Gastrocnemius medialis (tissue), 4 donors: Measurements from ENCODE around the gene SPECC1L.
"Not testable (repeated sequence)": the region's sequence is repeated elsewhere in the genome, so short reads cannot be mapped to it uniquely, and the experiment has no call there.

Experiments
- POLR2A ChIP-seq, 2 donors: fragments of 450-650 bp; IDR thresholded peaks; one replicate each; pipeline ENCODE4 v1.6.1; 2017; ENCODE audit warnings: antibody characterized with exemption in 2 of 2, mild to moderate bottlenecking in 2 of 2, moderate library complexity in 2 of 2
- TF ChIP-seq, protein P1 (sequence below), 5 experiments: fragments of 450-650 bp in 3 of 5; fragments of 200-600 bp in 2 of 5; sonication (generic) in 2 of 5; IDR thresholded peaks in 4 of 5; conservative IDR thresholded peaks in 1 of 5; 1 replicate in 4 of 5; 2 replicates in 1 of 5; pipeline ENCODE4 v1.5.1; 2016 to 2019; ENCODE audit warnings: antibody characterized with exemption in 5 of 5, mild to moderate bottlenecking in 3 of 5, moderate library complexity in 3 of 5

- TF ChIP-seq, protein P1, sequence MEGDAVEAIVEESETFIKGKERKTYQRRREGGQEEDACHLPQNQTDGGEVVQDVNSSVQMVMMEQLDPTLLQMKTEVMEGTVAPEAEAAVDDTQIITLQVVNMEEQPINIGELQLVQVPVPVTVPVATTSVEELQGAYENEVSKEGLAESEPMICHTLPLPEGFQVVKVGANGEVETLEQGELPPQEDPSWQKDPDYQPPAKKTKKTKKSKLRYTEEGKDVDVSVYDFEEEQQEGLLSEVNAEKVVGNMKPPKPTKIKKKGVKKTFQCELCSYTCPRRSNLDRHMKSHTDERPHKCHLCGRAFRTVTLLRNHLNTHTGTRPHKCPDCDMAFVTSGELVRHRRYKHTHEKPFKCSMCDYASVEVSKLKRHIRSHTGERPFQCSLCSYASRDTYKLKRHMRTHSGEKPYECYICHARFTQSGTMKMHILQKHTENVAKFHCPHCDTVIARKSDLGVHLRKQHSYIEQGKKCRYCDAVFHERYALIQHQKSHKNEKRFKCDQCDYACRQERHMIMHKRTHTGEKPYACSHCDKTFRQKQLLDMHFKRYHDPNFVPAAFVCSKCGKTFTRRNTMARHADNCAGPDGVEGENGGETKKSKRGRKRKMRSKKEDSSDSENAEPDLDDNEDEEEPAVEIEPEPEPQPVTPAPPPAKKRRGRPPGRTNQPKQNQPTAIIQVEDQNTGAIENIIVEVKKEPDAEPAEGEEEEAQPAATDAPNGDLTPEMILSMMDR (IDR thresholded peaks at IDR 0.05 in 4 of 5, conservative IDR thresholded peaks at IDR 0.05 in 1 of 5), result not testable (repeated sequence)
- TF ChIP-seq POLR2A (IDR thresholded peaks at IDR 0.05), result not testable (repeated sequence)
Measured at GRCh38 chr22:24280363-24280762, 9.7 kb downstream of the SPECC1L start.
